Epithelial cell of proximal tubule (primary cell): ENCODE data around the gene IQCE. TPM values are rescaled to one million over a fixed set of nuclear protein-coding genes. Genes with fewer than 3 reads are reported as not detected.

ENCODE experiments used
- DNase-seq: peaks from one replicate; pipeline ENCODE4 v3.0.0-alpha.2; 2011; ENCODE audit warnings: low read depth
- H3K4me3 ChIP-seq: 2 replicates; pipeline ENCODE4 v1.5.1; 2011; ENCODE audit warnings: low read depth, mild to moderate bottlenecking, low read length
- CTCF ChIP-seq: conservative IDR thresholded peaks from 2 replicates; pipeline ENCODE4 v1.5.1; 2012; ENCODE audit warnings: low read depth, mild to moderate bottlenecking, low read length
- total RNA-seq: library from RNA; depleted of rRNA; stranded (reverse); fragments of >200 nt; gene quantifications from 2 replicates; pipeline ENCODE4 v1.2.3, GENCODE V29; 2015

IQCE gene
- total RNA-seq, 1 donor from 2014 or later: 25.0 TPM

- no peak overlapping the region for H3K4me3 ChIP-seq
- TF ChIP-seq CTCF: no peak
- DNase-seq: no peak
Observed at GRCh38 chr7:2658941-2659340, 100.2 kb downstream of the IQCE start.

- TF ChIP-seq CTCF: no peak
- H3K4me3 ChIP-seq: no peak overlapping the region
- no peak for DNase-seq
Observed at GRCh38 chr7:2659556-2660358, 101.0 kb downstream of the IQCE start.

- no peak overlapping the region for H3K4me3 ChIP-seq
- DNase-seq: no peak
- TF ChIP-seq CTCF: peak; percentile 57
Observed at GRCh38 chr7:2660359-2661095, 101.7 kb downstream of the IQCE start.

- no peak for TF ChIP-seq CTCF
- DNase-seq: no peak
- no peak overlapping the region for H3K4me3 ChIP-seq
Observed at GRCh38 chr7:2661096-2661449, 102.3 kb downstream of the IQCE start.

GRCh38 chr7:2661602-2662272, 103.0 kb downstream of the IQCE start:
- H3K4me3 ChIP-seq: no peak overlapping the region
- DNase-seq: no peak
- peak; percentile 16 for TF ChIP-seq CTCF

GRCh38 chr7:2662273-2663120, 103.7 kb downstream of the IQCE start:
- no peak for TF ChIP-seq CTCF
- DNase-seq: no peak
- no peak overlapping the region for H3K4me3 ChIP-seq
